ENCODE data around the gene RNGTT.
"Not testable (repeated sequence)": the region's sequence is repeated elsewhere in the genome, so short reads cannot be mapped to it uniquely, and the experiment has no call there.

The RNGTT gene

GRCh38 chr6:88963139-88964090, at the start of gene RNGTT:
Gene RNGTT (minus strand): TSS chr6:88963618. CDS start chr6:88963409, 209 bp downstream.
- peak; percentile 99 for DNase-seq (ENCODE audit: low read depth, low spot score)

- no peak for DNase-seq (ENCODE audit: low read depth, low spot score)
These were observed 48.0 kb upstream of the RNGTT start for GRCh38 chr6:89011436-89011835.

- no peak for DNase-seq (ENCODE audit: low read depth, low spot score)
These were observed 47.4 kb upstream of the RNGTT start for GRCh38 chr6:89010825-89011224.

GRCh38 chr6:89009624-89010059, 46.2 kb upstream of the RNGTT start:
- no peak for DNase-seq (ENCODE audit: low read depth, low spot score)

GRCh38 chr6:89008815-89009374, 45.5 kb upstream of the RNGTT start:
- DNase-seq (ENCODE audit: low read depth, low spot score), result no peak

- DNase-seq (ENCODE audit: low read depth, low spot score), result no peak
These were observed 44.8 kb upstream of the RNGTT start for GRCh38 chr6:89008001-89008814.

GRCh38 chr6:89007209-89008000, 44.0 kb upstream of the RNGTT start:
- DNase-seq (ENCODE audit: low read depth, low spot score), result peak; percentile 59

GRCh38 chr6:89002523-89002922, 39.1 kb upstream of the RNGTT start:
- peak; percentile 23 for DNase-seq (ENCODE audit: low read depth, low spot score)

- no peak for DNase-seq (ENCODE audit: low read depth, low spot score)
These were observed 33.9 kb upstream of the RNGTT start for GRCh38 chr6:88997327-88997726.

GRCh38 chr6:88992741-88993552, 29.5 kb upstream of the RNGTT start:
- DNase-seq (ENCODE audit: low read depth, low spot score), result no peak

GRCh38 chr6:88989215-88989614, 25.8 kb upstream of the RNGTT start:
- DNase-seq (ENCODE audit: low read depth, low spot score), result no peak

- no peak for DNase-seq (ENCODE audit: low read depth, low spot score)
These were observed 24.5 kb upstream of the RNGTT start for GRCh38 chr6:88987922-88988321.

GRCh38 chr6:88985901-88986300, 22.5 kb upstream of the RNGTT start:
- no peak for DNase-seq (ENCODE audit: low read depth, low spot score)

GRCh38 chr6:88984606-88985005, 21.2 kb upstream of the RNGTT start:
- no peak for DNase-seq (ENCODE audit: low read depth, low spot score)

- DNase-seq (ENCODE audit: low read depth, low spot score), result no peak
These were observed 20.7 kb upstream of the RNGTT start for GRCh38 chr6:88984152-88984551.

GRCh38 chr6:88983532-88983931, 20.1 kb upstream of the RNGTT start:
- DNase-seq (ENCODE audit: low read depth, low spot score), result peak; percentile 60

GRCh38 chr6:88983129-88983528, 19.7 kb upstream of the RNGTT start:
- not testable (repeated sequence) for DNase-seq (ENCODE audit: low read depth, low spot score)

GRCh38 chr6:88982720-88983119, 19.3 kb upstream of the RNGTT start:
- no peak for DNase-seq (ENCODE audit: low read depth, low spot score)

GRCh38 chr6:88975369-88975768, 12.0 kb upstream of the RNGTT start:
- DNase-seq (ENCODE audit: low read depth, low spot score), result peak; percentile 43

Data from ELF-1 (cell line).